ENCODE data around the gene HCFC1R1.
"Not testable (repeated sequence)": the region's sequence is repeated elsewhere in the genome, so short reads cannot be mapped to it uniquely, and the experiment has no call there.

Gene HCFC1R1

GRCh38 chr16:3054965-3055733, 31.4 kb upstream of the HCFC1R1 start:
- H3K4me1 ChIP-seq (ENCODE audit: insufficient read depth, low read length) = no peaks in the 10 kb centered on the region
- H3K9me3 ChIP-seq (ENCODE audit: insufficient read depth, low read depth, low read length) = no peaks in the 10 kb centered on the region
- no peaks in the 10 kb centered on the region for H3K36me3 ChIP-seq (ENCODE audit: insufficient read depth, low read depth, low read length)
- H3K4me3 ChIP-seq (ENCODE audit: low read length) = no peak overlapping the region
- peaks cover 36% of the 10 kb centered on the region for H3K27me3 ChIP-seq (ENCODE audit: insufficient read depth, low read length)
- H3K9ac ChIP-seq (ENCODE audit: low read depth, low read length) = no peak overlapping the region
- no peak overlapping the region for H3K27ac ChIP-seq (ENCODE audit: low read length)

DNA sequence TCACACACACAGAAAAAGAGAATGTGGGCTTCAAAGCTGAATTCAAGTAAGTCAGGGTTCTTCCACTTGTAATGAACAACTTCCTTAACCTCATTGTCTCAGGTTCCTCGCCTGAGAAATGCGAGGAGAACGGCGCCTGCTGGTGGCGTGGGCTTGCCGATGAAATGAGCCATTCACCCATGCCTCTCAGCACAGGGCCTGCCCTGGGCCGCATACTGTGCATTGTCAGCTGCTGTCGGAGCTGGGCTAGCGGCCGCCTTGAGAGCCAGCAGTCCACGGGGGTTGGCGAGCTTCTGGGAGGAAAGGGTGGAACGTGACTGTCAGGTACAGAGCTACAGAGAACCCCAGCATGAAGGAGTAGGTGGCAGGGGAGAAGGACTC, 29.6 kb upstream of the HCFC1R1 start:
- not testable (repeated sequence) for H3K27ac ChIP-seq (ENCODE audit: low read length); H3K9me3 ChIP-seq (ENCODE audit: insufficient read depth, low read depth, low read length); H3K4me1 ChIP-seq (ENCODE audit: insufficient read depth, low read length); H3K4me3 ChIP-seq (ENCODE audit: low read length); H3K36me3 ChIP-seq (ENCODE audit: insufficient read depth, low read depth, low read length); H3K9ac ChIP-seq (ENCODE audit: low read depth, low read length)
- H3K27me3 ChIP-seq (ENCODE audit: insufficient read depth, low read length) = peaks cover 48% of the 10 kb centered on the region

DNA sequence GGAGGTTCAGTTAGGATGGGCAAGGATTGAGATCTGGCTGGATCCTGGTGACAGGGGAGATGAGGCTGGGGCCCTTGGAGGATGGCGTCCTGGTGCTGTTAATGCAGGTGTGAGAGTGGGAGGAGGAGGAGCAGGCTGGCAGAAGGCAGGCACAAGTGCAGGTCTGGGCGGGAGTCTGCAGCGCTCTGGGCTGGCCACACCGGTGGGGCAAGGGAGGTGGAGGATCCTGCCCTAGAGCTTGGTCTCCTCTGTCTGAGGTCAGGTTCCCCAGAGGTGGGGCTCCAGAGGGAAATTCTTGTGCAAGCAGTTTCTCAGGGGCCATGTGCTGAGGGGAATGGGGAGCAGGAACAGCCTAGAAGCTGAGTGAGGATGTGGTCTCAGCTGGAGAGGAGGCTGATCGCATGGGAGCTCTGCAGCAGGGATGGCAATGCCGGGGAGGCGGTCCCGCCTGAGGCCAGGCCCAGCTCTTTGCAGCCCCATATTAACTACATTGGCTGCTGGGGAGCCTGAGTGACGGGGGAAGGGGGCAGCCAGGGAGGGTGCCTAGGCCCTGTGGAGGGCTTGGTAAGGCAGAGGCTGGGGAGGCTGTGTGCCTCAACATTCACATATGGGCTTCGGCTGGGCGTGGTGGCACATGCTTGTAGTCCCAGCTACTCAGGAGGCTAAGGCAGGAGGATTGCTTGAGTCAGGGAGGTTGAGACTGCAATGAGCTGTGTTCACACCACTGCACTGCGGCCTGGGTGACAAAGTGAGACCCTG, 29.0 kb upstream of the HCFC1R1 start:
- not testable (repeated sequence) for H3K27ac ChIP-seq (ENCODE audit: low read length); H3K4me1 ChIP-seq (ENCODE audit: insufficient read depth, low read length); H3K9ac ChIP-seq (ENCODE audit: low read depth, low read length); H3K4me3 ChIP-seq (ENCODE audit: low read length); H3K9me3 ChIP-seq (ENCODE audit: insufficient read depth, low read depth, low read length); H3K36me3 ChIP-seq (ENCODE audit: insufficient read depth, low read depth, low read length)
- peaks cover 49% of the 10 kb centered on the region for H3K27me3 ChIP-seq (ENCODE audit: insufficient read depth, low read length)

GRCh38 chr16:3051494-3051893, 27.8 kb upstream of the HCFC1R1 start:
- H3K4me1 ChIP-seq (ENCODE audit: insufficient read depth, low read length) = no peaks in the 10 kb centered on the region; the same call in 1 of the 2 replicates
- H3K9ac ChIP-seq (ENCODE audit: low read depth, low read length) = no peak overlapping the region
- no peaks in the 10 kb centered on the region for H3K36me3 ChIP-seq (ENCODE audit: insufficient read depth, low read depth, low read length)
- H3K9me3 ChIP-seq (ENCODE audit: insufficient read depth, low read depth, low read length) = no peaks in the 10 kb centered on the region
- peaks cover 56% of the 10 kb centered on the region for H3K27me3 ChIP-seq (ENCODE audit: insufficient read depth, low read length)
- no peak overlapping the region for H3K4me3 ChIP-seq (ENCODE audit: low read length)
- no peak overlapping the region for H3K27ac ChIP-seq (ENCODE audit: low read length)

DNA sequence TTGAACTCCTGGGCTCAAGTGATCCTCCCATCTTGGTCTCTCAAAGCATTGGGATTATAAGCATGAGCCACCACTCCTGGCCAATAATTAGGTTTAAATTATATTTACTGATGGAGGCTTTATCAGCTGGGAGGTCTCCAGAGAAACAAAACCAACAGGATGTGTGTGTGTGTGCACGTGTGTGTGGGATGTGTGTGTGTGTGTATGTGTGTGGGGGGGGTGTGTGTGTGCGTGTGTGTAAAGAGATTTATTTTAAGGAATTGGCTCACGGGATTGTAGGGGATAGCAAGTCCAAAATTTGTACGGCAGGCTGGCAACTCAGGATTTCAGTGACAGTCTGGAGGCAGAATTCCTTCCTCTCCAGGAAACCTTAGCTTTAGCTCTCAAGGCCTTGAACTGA, 27.3 kb upstream of the HCFC1R1 start:
- H3K27me3 ChIP-seq (ENCODE audit: insufficient read depth, low read length) = peaks cover 60% of the 10 kb centered on the region
- H3K9ac ChIP-seq (ENCODE audit: low read depth, low read length) = no peak overlapping the region
- H3K4me3 ChIP-seq (ENCODE audit: low read length) = no peak overlapping the region
- no peak overlapping the region for H3K27ac ChIP-seq (ENCODE audit: low read length)
- H3K4me1 ChIP-seq (ENCODE audit: insufficient read depth, low read length) = no peaks in the 10 kb centered on the region; the same call in 1 of the 2 replicates
- H3K36me3 ChIP-seq (ENCODE audit: insufficient read depth, low read depth, low read length) = no peaks in the 10 kb centered on the region
- no peaks in the 10 kb centered on the region for H3K9me3 ChIP-seq (ENCODE audit: insufficient read depth, low read depth, low read length)

DNA sequence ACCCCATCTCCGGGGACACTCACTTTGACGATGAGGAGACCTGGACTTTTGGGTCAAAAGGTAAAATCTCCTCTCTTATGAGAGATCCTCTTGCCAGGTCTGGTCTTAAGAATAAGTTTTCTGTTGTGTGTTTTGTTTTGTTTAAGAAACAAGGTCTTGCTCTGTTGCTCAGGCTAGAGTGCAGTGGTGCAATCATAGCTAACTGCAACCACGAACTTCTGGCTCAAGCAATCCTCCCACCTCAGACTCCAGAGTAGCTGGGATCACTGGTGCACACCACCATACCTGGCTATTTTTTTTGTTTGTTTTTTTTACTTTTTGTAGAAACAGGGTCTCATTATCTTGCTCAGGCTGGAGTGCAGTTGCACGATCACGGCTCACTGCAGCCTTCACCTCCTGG, 26.7 kb upstream of the HCFC1R1 start:
- Histone ChIP-seq H3K4me1 (ENCODE audit: insufficient read depth, low read length) (no peaks in the 10 kb centered on the region; the same call in 1 of the 2 replicates), H3K9me3 (ENCODE audit: insufficient read depth, low read depth, low read length) (no peaks in the 10 kb centered on the region), H3K4me3 (ENCODE audit: low read length) (no peak overlapping the region), H3K27ac (ENCODE audit: low read length) (no peak overlapping the region), H3K9ac (ENCODE audit: low read depth, low read length) (no peak overlapping the region), H3K27me3 (ENCODE audit: insufficient read depth, low read length) (peaks cover 62% of the 10 kb centered on the region), H3K36me3 (ENCODE audit: insufficient read depth, low read depth, low read length) (no peaks in the 10 kb centered on the region)

- H3K27me3 ChIP-seq (ENCODE audit: insufficient read depth, low read length) = peaks cover 64% of the 10 kb centered on the region
- H3K27ac ChIP-seq (ENCODE audit: low read length) = no peak overlapping the region
- H3K4me1 ChIP-seq (ENCODE audit: insufficient read depth, low read length) = no peaks in the 10 kb centered on the region; the same call in 1 of the 2 replicates
Observed at GRCh38 chr16:3049921-3050481, 26.3 kb upstream of the HCFC1R1 start.

GRCh38 chr16:3047387-3047720, 23.6 kb upstream of the HCFC1R1 start:
- H3K4me3 ChIP-seq (ENCODE audit: low read length) = peak overlapping the region; percentile 70
- H3K36me3 ChIP-seq (ENCODE audit: insufficient read depth, low read depth, low read length) = no peaks in the 10 kb centered on the region
- H3K27me3 ChIP-seq (ENCODE audit: insufficient read depth, low read length) = peaks cover 87% of the 10 kb centered on the region
- H3K9me3 ChIP-seq (ENCODE audit: insufficient read depth, low read depth, low read length) = no peaks in the 10 kb centered on the region
- H3K4me1 ChIP-seq (ENCODE audit: insufficient read depth, low read length) = no peaks in the 10 kb centered on the region; the same call in 1 of the 2 replicates
- no peak overlapping the region for H3K27ac ChIP-seq (ENCODE audit: low read length)
- H3K9ac ChIP-seq (ENCODE audit: low read depth, low read length) = peak overlapping the region; percentile 27; the same call in 1 of the 2 replicates

More at GRCh38 chr16:3049921-3050481, 26.3 kb upstream of the HCFC1R1 start:
- Histone ChIP-seq H3K36me3 (ENCODE audit: insufficient read depth, low read depth, low read length) (no peaks in the 10 kb centered on the region), H3K4me3 (ENCODE audit: low read length) (no peak overlapping the region), H3K9me3 (ENCODE audit: insufficient read depth, low read depth, low read length) (no peaks in the 10 kb centered on the region), H3K9ac (ENCODE audit: low read depth, low read length) (no peak overlapping the region)

DNA sequence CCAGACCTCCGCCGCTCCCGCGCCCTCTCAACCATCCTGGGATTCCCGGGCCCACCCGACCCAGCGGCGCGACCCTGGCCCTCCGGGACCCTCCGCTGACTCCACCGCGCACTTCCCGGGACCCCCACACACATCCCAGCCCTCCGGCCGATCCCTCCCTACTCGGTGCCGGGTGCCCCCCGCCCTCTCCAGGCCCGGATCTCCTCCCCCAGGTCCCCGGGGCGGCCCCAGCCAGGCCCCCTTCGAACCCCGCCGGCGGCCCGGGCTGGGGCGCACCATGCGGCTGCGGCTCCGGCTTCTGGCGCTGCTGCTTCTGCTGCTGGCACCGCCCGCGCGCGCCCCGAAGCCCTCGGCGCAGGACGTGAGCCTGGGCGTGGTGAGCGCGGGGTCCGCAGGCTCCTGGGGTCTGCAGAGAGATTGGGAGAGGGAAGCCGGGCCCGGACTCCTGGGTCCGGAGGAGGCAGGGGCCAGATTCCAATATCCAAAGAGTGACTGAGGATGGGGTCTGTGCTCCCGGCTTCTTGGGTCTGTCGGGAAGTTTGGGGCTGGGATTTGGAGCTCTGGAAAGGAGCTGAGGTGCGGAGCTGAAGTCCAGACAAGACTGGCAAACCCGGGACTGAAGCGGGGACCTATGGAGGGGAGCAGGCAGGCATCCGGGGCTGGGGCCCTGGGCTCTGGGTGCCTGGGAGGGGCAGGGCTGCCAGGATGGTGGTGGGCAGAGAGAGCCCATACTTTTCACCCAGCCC, 23.1 kb upstream of the HCFC1R1 start:
- H3K4me1 ChIP-seq (ENCODE audit: insufficient read depth, low read length) = no peaks in the 10 kb centered on the region; the same call in 1 of the 2 replicates
- H3K4me3 ChIP-seq (ENCODE audit: low read length) = peak overlapping the region; percentile 70
- peaks cover 90% of the 10 kb centered on the region for H3K27me3 ChIP-seq (ENCODE audit: insufficient read depth, low read length)
- peak overlapping the region; percentile 27; the same call in 1 of the 2 replicates for H3K9ac ChIP-seq (ENCODE audit: low read depth, low read length)
- H3K9me3 ChIP-seq (ENCODE audit: insufficient read depth, low read depth, low read length) = no peaks in the 10 kb centered on the region
- H3K36me3 ChIP-seq (ENCODE audit: insufficient read depth, low read depth, low read length) = no peaks in the 10 kb centered on the region
- H3K27ac ChIP-seq (ENCODE audit: low read length) = no peak overlapping the region

- H3K9me3 ChIP-seq (ENCODE audit: insufficient read depth, low read depth, low read length) = no peaks in the 10 kb centered on the region
- H3K4me3 ChIP-seq (ENCODE audit: low read length) = peak within 1 kb of the TSS; percentile 70
- H3K27me3 ChIP-seq (ENCODE audit: insufficient read depth, low read length) = peaks cover 88% of the 10 kb centered on the region
- H3K9ac ChIP-seq (ENCODE audit: low read depth, low read length) = peak within 1 kb of the TSS; percentile 47; the same call in 1 of the 2 replicates
- H3K4me1 ChIP-seq (ENCODE audit: insufficient read depth, low read length) = no peaks in the 10 kb centered on the region; the same call in 1 of the 2 replicates
- no peak within 1 kb of the TSS for H3K27ac ChIP-seq (ENCODE audit: low read length)
- no peaks in the 10 kb centered on the region for H3K36me3 ChIP-seq (ENCODE audit: insufficient read depth, low read depth, low read length)
Observed at GRCh38 chr16:3045758-3046640, 22.3 kb upstream of the HCFC1R1 start, which contains the start of gene MMP25. Gene MMP25 (plus strand): TSS chr16:3046561. CDS start chr16:3046918, 357 bp downstream.
